ENCODE measurements around the gene COL25A1.
"Not testable (repeated sequence)": the region's sequence is repeated elsewhere in the genome, so short reads cannot be mapped to it uniquely, and the experiment has no call there.

Gene COL25A1

GRCh38 chr4:108941904-108942430, 360.5 kb downstream of the COL25A1 start:
- no peak for DNase-seq

DNA sequence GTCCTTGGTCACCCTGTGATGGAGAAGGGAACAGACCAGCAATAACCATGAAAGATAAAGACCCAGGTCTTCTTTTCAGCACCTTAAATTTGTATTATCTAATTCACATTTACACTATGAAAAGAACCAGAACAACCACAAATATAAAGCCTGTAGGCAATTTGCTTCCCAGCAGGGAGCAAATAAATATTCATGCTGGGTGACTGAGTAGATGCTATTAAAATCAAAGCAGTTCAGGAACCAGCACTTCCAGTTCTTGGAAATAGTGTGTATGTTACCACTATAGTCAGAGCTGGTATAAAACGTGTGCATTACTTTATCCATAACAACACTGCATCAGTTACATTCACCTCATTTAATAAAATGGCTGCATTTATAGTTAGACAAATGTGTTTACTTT, 361.8 kb downstream of the COL25A1 start:
- no peak for DNase-seq

DNA sequence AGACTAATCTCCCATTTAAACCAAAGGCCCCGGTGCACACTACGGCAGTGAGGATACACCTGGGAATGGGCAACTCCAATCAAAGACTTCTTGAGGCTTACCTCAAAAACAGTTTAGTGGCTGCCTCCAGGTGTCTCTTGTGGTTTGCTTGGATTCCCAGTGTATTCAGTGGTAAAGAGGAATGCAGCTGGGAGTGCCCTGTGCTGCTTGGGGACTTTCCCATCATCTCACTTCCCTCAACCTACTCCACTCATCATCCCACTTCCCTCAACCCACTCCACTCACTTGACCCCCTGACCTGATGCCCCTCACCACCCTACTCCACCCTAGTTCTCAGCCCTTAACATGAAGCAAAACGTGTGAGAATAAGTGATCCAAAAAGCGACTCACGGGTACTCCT, 362.3 kb downstream of the COL25A1 start:
- DNase-seq = no peak

DNA sequence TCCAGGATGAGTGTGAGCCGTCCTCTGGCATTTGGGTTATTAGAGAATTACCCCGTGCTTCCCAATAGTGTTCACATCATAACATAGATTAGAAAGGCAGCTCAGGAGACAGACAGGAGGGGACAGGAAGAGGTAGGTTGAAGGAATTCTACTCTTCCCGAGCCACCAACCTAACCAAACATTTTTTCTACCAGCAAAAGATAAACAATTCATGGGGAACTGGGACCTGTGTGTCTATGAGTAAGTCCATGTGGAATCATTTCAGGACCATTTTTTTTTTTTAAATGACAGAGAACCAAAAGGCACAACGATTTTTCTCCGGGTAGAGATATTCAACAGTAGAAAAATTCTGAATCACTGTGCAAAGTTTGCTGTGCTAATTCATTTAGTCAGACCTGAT, 365.4 kb downstream of the COL25A1 start:
- no peak for DNase-seq

GRCh38 chr4:108933925-108934324, 368.5 kb downstream of the COL25A1 start:
- not testable (repeated sequence) for DNase-seq

GRCh38 chr4:108933046-108933445, 369.4 kb downstream of the COL25A1 start:
- no peak for DNase-seq

GRCh38 chr4:108931926-108932325, 370.5 kb downstream of the COL25A1 start:
- no peak for DNase-seq

GRCh38 chr4:108930186-108930585, 372.3 kb downstream of the COL25A1 start:
- DNase-seq = no peak

- DNase-seq = no peak
Observed at GRCh38 chr4:108926781-108927180, 375.7 kb downstream of the COL25A1 start.

GRCh38 chr4:108926061-108926460, 376.4 kb downstream of the COL25A1 start:
- no peak for DNase-seq

- DNase-seq = no peak
Observed at GRCh38 chr4:108922191-108922590, 380.3 kb downstream of the COL25A1 start.

GRCh38 chr4:108920395-108921087, 381.9 kb downstream of the COL25A1 start:
- no peak for DNase-seq

DNA sequence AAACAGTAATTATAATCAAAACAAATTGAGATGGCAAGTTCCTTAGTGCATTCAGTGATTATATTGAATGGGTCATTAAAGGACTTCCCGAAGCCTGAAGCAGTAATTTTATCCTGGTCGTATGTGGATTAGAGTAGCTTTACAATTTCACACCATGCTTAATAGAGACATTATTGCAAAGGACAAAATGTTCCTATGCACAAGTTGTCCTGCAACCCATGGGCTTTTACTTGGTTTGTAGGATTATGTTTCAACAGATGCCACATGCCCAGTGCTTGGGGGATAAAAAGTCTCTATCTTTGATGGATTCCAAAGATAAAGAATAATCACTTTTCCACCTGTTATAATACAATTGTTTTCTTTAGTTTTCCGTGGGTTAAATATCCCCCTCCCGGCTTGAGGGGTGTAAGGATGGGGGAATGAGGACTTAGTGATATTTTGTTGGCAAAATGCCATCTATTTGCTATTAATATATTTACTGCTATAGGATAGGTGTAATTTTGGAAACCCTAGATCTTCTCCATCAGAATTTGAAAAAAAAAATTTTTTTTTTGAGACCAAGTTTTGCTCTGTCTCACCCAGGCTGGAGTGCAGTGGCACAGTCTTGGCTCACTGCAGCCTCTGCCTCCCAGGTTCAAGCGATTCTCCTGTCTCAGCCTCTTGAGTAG, 383.1 kb downstream of the COL25A1 start:
- no peak for DNase-seq

- no peak for DNase-seq
Observed at GRCh38 chr4:108917255-108917654, 385.2 kb downstream of the COL25A1 start.

- no peak for DNase-seq
Observed at GRCh38 chr4:108916638-108917037, 385.8 kb downstream of the COL25A1 start.

- DNase-seq = no peak
Observed at GRCh38 chr4:108906866-108907367, 395.5 kb downstream of the COL25A1 start.

GRCh38 chr4:108906006-108906405, 396.5 kb downstream of the COL25A1 start:
- DNase-seq = no peak

- no peak for DNase-seq
Observed at GRCh38 chr4:108903464-108904221, 398.8 kb downstream of the COL25A1 start.

GRCh38 chr4:108902769-108903168, 399.7 kb downstream of the COL25A1 start:
- DNase-seq = no peak

DNA sequence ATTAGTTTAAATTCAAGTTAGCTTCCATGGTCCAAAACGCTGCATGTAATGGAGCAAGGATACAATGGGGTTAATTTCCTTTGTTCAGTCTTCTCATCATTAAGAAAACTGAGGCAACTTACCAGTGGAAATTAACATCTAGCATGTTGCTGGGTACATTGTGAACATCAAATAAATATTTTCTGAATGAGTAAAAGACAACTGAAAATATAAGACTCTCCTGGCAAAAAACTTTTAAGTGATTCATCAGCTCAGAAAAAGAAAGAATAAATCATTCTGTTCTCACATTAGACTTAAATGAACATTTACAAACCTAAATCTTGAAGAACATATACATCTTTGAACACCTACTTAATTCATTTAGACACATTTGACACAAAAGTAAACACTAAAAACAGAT, 401.2 kb downstream of the COL25A1 start:
- no peak for DNase-seq

- no peak for DNase-seq
Observed at GRCh38 chr4:108900018-108900580, 402.4 kb downstream of the COL25A1 start.

DNA sequence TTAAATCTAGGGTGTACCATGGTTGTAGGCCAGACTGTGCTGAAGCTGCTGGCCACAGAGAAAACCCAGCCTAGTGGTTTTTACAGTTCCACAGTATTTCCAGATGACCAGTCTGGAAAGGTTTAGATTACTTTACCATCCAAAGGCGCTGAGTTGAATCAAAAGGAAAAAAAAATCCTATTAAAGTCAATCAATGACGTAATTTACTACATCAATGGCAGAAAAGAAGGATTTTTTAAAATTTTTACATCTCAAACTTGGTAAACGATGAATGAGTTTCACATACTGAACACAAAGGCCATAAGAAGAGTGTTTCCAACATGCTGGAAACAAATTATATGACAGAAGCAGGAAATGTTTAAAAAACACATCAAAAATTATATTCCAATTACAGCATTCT, 409.0 kb downstream of the COL25A1 start:
- DNase-seq = no peak
